OCI-LY1 (cell line): Measurements from ENCODE around the gene MANSC1.

ENCODE experiments used
- H2AFZ ChIP-seq: fragments of 200-600 bp; sonication (generic), shearing (Covaris generic); 2 replicates; pipeline ENCODE4 v1.6.0; 2014; ENCODE audit warnings: antibody characterized with exemption, mild to moderate bottlenecking, low read length
- H3F3A ChIP-seq: fragments of 200-600 bp; sonication (generic), shearing (Covaris generic); 2 replicates; pipeline ENCODE4 v1.6.0; 2014; ENCODE audit warnings: mild to moderate bottlenecking, antibody characterized with exemption, low read length, moderate library complexity; ENCODE audit not compliant: insufficient read depth
- H3K27ac ChIP-seq: fragments of 200-600 bp; sonication (generic); 2 replicates; pipeline ENCODE4 v1.5.1; 2014; ENCODE audit warnings: low read length, mixed run types, mild to moderate bottlenecking, low read depth; ENCODE audit not compliant: poor library complexity, severe bottlenecking
- H3K27me3 ChIP-seq: fragments of 200-600 bp; sonication (generic); 2 replicates; pipeline ENCODE4 v1.6.0; 2014; ENCODE audit warnings: antibody characterized with exemption, mild to moderate bottlenecking, low read length, moderate library complexity; ENCODE audit not compliant: insufficient read depth
- H3K36me3 ChIP-seq: fragments of 200-600 bp; sonication (generic); 2 replicates; pipeline ENCODE4 v1.6.1; 2014; ENCODE audit warnings: mild to moderate bottlenecking, antibody characterized with exemption, low read length, moderate library complexity, mixed read lengths; ENCODE audit not compliant: insufficient read depth
- H3K4me1 ChIP-seq: fragments of 200-600 bp; sonication (generic); 2 replicates; pipeline ENCODE4 v1.5.1; 2014; ENCODE audit warnings: mild to moderate bottlenecking, low read length, moderate library complexity; ENCODE audit not compliant: insufficient read depth, severe bottlenecking
- H3K4me2 ChIP-seq: fragments of 200-600 bp; sonication (generic), shearing (Covaris generic); 2 replicates; pipeline ENCODE4 v1.6.1; 2014; ENCODE audit warnings: low read length
- H3K4me3 ChIP-seq: fragments of 200-600 bp; sonication (generic); 2 replicates; pipeline ENCODE4 v1.5.1; 2014; ENCODE audit warnings: low read length, low read depth, mild to moderate bottlenecking, mixed read lengths; ENCODE audit not compliant: poor library complexity, severe bottlenecking
- H3K79me2 ChIP-seq: fragments of 200-600 bp; shearing (Covaris generic); 2 replicates; pipeline ENCODE4 v1.6.1; 2016; ENCODE audit warnings: mixed run types, low read length, mixed read lengths; ENCODE audit not compliant: insufficient read depth
- H3K9ac ChIP-seq: fragments of 200-600 bp; sonication (generic), shearing (Covaris generic); 2 replicates; pipeline ENCODE4 v1.6.1; 2014; ENCODE audit warnings: mild to moderate bottlenecking, low read length, mixed read lengths
- H3K9me2 ChIP-seq: fragments of 200-600 bp; sonication (generic), shearing (Covaris generic); 2 replicates; pipeline ENCODE4 v1.6.1; 2014; ENCODE audit warnings: low read depth, mild to moderate bottlenecking, low read length, mixed read lengths
- H3K9me3 ChIP-seq: fragments of 200-600 bp; shearing (Covaris generic); 2 replicates; pipeline ENCODE4 v1.6.1; 2014; ENCODE audit warnings: low read length, mixed read lengths
- H4K20me1 ChIP-seq: fragments of 200-600 bp; sonication (generic), shearing (Covaris generic); 2 replicates; pipeline ENCODE4 v1.6.0; 2016; ENCODE audit warnings: mild to moderate bottlenecking, low read length; ENCODE audit not compliant: insufficient read depth
- EZH2 ChIP-seq: fragments of 200-600 bp; sonication (generic), shearing (Covaris generic); IDR thresholded peaks from 2 replicates; pipeline ENCODE4 v1.8.0; 2017; ENCODE audit warnings: borderline replicate concordance, mixed run types, mild to moderate bottlenecking, antibody characterized with exemption, low read length, moderate library complexity, mixed read lengths
- TF ChIP-seq, protein P1 (sequence below): fragments of 200-600 bp; sonication (generic), shearing (Covaris generic); IDR thresholded peaks from 2 replicates; pipeline ENCODE4 v1.5.1; 2017; ENCODE audit warnings: mild to moderate bottlenecking, antibody characterized with exemption, low read length, moderate library complexity, mixed read lengths

Gene MANSC1

DNA sequence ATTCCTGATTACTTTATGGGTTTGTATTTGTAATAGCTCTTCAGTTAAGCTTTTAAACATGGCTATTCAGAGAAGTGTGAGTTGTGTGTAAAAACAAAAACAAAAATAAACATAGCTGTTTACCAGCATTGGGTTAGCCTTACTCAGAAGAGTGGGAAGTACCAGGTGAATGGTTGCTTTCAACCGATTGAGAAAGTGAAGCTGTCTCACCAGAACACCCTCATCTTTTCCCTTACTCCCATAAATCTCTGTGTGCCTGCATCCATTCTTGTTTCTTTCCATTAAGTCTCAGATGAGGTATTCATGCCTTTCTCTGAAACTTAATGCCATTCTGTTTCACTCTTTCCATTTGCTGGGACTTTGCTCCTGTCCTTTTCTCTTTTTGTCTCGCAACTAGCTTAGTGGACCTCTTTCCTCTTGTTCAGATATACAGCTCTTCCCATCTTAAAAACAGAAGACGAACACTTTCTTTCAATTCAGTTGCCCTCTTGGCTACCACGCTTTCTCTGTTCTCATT, 17.5 kb upstream of the MANSC1 start:
- no peak overlapping the region for H2AFZ ChIP-seq
- H3K36me3 ChIP-seq = peaks cover 15% of the 10 kb centered on the region; the same call in 1 of the 2 replicates

DNA sequence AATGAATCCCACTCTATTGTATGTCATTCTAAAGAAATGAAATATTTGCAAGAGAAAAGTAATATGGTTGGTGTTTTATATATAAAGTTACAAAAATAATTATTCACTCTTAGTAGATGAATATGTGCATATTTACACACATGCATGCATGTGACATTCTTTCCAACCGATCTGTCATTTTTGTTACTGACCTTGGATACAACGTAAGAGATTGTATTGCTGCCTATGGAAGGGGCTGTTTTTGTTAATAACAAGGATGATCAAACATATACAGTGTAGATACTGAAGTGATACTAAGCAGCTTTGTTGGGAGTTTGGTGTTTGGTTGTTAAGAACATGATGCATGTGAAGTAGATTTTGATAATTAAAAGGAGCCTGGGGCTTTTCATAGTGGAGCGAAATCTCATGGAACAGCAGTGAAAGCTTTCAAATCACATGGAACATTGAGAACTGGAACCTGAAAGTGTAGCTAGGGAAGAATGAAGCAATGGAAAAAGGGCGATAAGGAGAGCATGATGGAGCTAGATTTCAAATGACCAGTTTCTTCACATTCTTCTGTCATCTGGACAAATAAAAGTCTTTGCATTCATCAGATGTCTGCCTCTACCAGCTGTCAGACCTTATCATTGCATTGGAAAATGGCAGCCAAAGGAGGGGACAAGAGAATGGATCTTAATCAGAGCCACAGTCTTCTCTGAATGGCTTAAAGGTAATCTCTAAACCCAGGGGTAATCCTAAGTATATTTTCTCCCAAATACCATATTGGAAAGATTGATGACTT, 16.8 kb upstream of the MANSC1 start:
- Histone ChIP-seq H3K36me3 (peaks cover 15% of the 10 kb centered on the region; the same call in 1 of the 2 replicates), H3K4me2 (no peak overlapping the region), H3K79me2 (no peaks in the 10 kb centered on the region), H3K9me3 (no peaks in the 10 kb centered on the region), H4K20me1 (no peaks in the 10 kb centered on the region), H2AFZ (no peak overlapping the region), H3K27me3 (no peaks in the 10 kb centered on the region), H3K4me1 (no peaks in the 10 kb centered on the region), H3K9me2 (no peaks in the 10 kb centered on the region), H3K4me3 (no peak overlapping the region), H3K9ac (no peak overlapping the region), H3F3A (no peaks in the 10 kb centered on the region), H3K27ac (no peak overlapping the region)
- TF ChIP-seq, protein P1, sequence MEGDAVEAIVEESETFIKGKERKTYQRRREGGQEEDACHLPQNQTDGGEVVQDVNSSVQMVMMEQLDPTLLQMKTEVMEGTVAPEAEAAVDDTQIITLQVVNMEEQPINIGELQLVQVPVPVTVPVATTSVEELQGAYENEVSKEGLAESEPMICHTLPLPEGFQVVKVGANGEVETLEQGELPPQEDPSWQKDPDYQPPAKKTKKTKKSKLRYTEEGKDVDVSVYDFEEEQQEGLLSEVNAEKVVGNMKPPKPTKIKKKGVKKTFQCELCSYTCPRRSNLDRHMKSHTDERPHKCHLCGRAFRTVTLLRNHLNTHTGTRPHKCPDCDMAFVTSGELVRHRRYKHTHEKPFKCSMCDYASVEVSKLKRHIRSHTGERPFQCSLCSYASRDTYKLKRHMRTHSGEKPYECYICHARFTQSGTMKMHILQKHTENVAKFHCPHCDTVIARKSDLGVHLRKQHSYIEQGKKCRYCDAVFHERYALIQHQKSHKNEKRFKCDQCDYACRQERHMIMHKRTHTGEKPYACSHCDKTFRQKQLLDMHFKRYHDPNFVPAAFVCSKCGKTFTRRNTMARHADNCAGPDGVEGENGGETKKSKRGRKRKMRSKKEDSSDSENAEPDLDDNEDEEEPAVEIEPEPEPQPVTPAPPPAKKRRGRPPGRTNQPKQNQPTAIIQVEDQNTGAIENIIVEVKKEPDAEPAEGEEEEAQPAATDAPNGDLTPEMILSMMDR = no peak
- no peak for TF ChIP-seq EZH2

More for the DNA sequence above, 17.5 kb upstream of the MANSC1 start:
- Histone ChIP-seq H3K27ac (no peak overlapping the region), H3F3A (no peaks in the 10 kb centered on the region), H3K9me2 (no peaks in the 10 kb centered on the region), H3K9me3 (no peaks in the 10 kb centered on the region), H3K4me1 (no peaks in the 10 kb centered on the region), H3K9ac (no peak overlapping the region), H3K4me2 (no peak overlapping the region), H4K20me1 (no peaks in the 10 kb centered on the region), H3K79me2 (no peaks in the 10 kb centered on the region), H3K27me3 (no peaks in the 10 kb centered on the region), H3K4me3 (no peak overlapping the region)
- no peak for TF ChIP-seq EZH2
- TF ChIP-seq, protein P1 = no peak

DNA sequence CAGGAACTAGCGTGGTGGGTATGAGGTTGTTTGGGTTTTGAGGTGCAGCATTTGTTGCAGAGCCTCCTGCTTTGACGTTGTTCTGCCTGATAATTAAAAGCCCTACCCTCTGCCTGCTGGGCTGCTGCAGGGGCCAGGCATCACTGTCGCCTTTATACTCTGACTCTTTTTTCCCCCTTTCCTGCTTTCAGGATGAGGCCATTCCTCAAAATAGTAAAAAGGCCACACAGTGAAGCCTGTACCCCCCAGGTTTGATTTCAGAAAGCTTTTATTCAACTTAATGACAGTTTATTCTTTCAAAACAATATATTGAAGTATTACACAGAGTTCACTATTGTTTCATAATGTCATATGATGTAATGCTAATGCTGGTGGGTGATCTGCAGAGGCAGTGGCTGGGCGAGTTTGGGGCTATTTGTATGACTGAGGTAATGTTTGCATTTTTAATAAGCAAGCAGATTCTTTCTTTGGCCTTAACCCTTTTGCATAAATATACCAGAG, 15.9 kb upstream of the MANSC1 start:
- Histone ChIP-seq H3K4me3 (no peak overlapping the region), H3K9me2 (no peaks in the 10 kb centered on the region), H3K9ac (no peak overlapping the region), H3K79me2 (no peaks in the 10 kb centered on the region), H4K20me1 (no peaks in the 10 kb centered on the region), H3K27me3 (no peaks in the 10 kb centered on the region), H3F3A (no peaks in the 10 kb centered on the region), H3K27ac (no peak overlapping the region), H3K4me2 (no peak overlapping the region), H2AFZ (no peak overlapping the region), H3K36me3 (peaks cover 15% of the 10 kb centered on the region; the same call in 1 of the 2 replicates), H3K4me1 (no peaks in the 10 kb centered on the region), H3K9me3 (no peaks in the 10 kb centered on the region)
- TF ChIP-seq, protein P1 = no peak
- TF ChIP-seq EZH2 = no peak
